ENCODE results near the gene ERICH3. TPM values are rescaled to one million over a fixed set of nuclear protein-coding genes. Genes with fewer than 3 reads are reported as not detected.

The ERICH3 gene
- under 0.01 TPM in 1 of 2 replicates, not detected in the other for total RNA-seq

GRCh38 chr1:74673351-74674111, at the start of gene ERICH3:
ERICH3 (minus strand) TSS chr1:74673792; CDS start chr1:74673519, 273 bp downstream.

Other genes with a start within 250 kb of the ERICH3 start
- not detected in 2 replicates for gene LRRC53, start 161.2 kb downstream of the ERICH3 start, total RNA-seq
- gene CRYZ, start 59.3 kb upstream of the ERICH3 start, total RNA-seq: 52.9 and 53.3 TPM in 2 replicates
- gene TYW3, start 59.4 kb upstream of the ERICH3 start, total RNA-seq: 14.4 and 24.3 TPM in 2 replicates

All from regular cardiac myocyte (primary cell).